Erythroblast (primary cell): ENCODE data around the gene ITPRID1.

Experiments
- DNase-seq, 2 experiments: peaks; one replicate each; lab custom pipeline; 2025; lab: John Stamatoyannopoulos, UW
- GATA1 ChIP-seq: IDR thresholded peaks from 2 replicates; pipeline ENCODE4 v1.6.1; 2011; ENCODE audit warnings: low read depth, mild to moderate bottlenecking, control low read depth, low read length, moderate library complexity
- POLR2A ChIP-seq: IDR thresholded peaks from 2 replicates; pipeline ENCODE4 v1.6.1; 2011; ENCODE audit warnings: mild to moderate bottlenecking, low read length

ITPRID1 gene

GRCh38 chr7:31545549-31545948 lies 31.7 kb downstream of the ITPRID1 start:
- no peak for TF ChIP-seq POLR2A
- no peak for TF ChIP-seq GATA1
- DNase-seq: no peak

GRCh38 chr7:31549611-31550010 lies 35.7 kb downstream of the ITPRID1 start:
- DNase-seq: no peak
- TF ChIP-seq POLR2A: no peak
- TF ChIP-seq GATA1: no peak

- TF ChIP-seq GATA1: no peak
- no peak for TF ChIP-seq POLR2A
- DNase-seq: no peak
These were observed 36.5 kb downstream of the ITPRID1 start for GRCh38 chr7:31550432-31550831.

- TF ChIP-seq GATA1: no peak
- no peak for TF ChIP-seq POLR2A
- no peak for DNase-seq
These were observed 39.8 kb downstream of the ITPRID1 start for GRCh38 chr7:31553661-31554081.

GRCh38 chr7:31562002-31562401 lies 48.1 kb downstream of the ITPRID1 start:
- no peak for DNase-seq

GRCh38 chr7:31563522-31563921 lies 49.6 kb downstream of the ITPRID1 start:
- no peak for DNase-seq
- TF ChIP-seq GATA1: no peak
- no peak for TF ChIP-seq POLR2A

More at GRCh38 chr7:31562002-31562401, 48.1 kb downstream of the ITPRID1 start:
- no peak for TF ChIP-seq POLR2A
- TF ChIP-seq GATA1: no peak

- TF ChIP-seq GATA1 (no peak), POLR2A (no peak)
- no peak for DNase-seq
These were observed 50.1 kb downstream of the ITPRID1 start for GRCh38 chr7:31563951-31564350.

GRCh38 chr7:31564661-31565060 lies 50.8 kb downstream of the ITPRID1 start:
- DNase-seq: no peak
- TF ChIP-seq POLR2A (no peak), GATA1 (no peak)

- TF ChIP-seq POLR2A (no peak), GATA1 (no peak)
- no peak for DNase-seq
These were observed 55.6 kb downstream of the ITPRID1 start for GRCh38 chr7:31569528-31569927.

GRCh38 chr7:31583526-31583925 lies 69.6 kb downstream of the ITPRID1 start:
- DNase-seq: no peak

GRCh38 chr7:31583942-31584341 lies 70.1 kb downstream of the ITPRID1 start:
- no peak for DNase-seq
- TF ChIP-seq GATA1 (no peak), POLR2A (no peak)

More at GRCh38 chr7:31583526-31583925, 69.6 kb downstream of the ITPRID1 start:
- no peak for TF ChIP-seq GATA1
- TF ChIP-seq POLR2A: no peak

- TF ChIP-seq GATA1 (no peak), POLR2A (no peak)
- no peak for DNase-seq
These were observed 81.5 kb downstream of the ITPRID1 start for GRCh38 chr7:31595390-31595789.

- DNase-seq: no peak
- TF ChIP-seq POLR2A (no peak), GATA1 (no peak)
These were observed 88.2 kb downstream of the ITPRID1 start for GRCh38 chr7:31602041-31602625.

GRCh38 chr7:31603046-31603445 lies 89.2 kb downstream of the ITPRID1 start:
- TF ChIP-seq GATA1 (no peak), POLR2A (no peak)
- DNase-seq: no peak

- DNase-seq: no peak
- no peak for TF ChIP-seq GATA1
These were observed 99.7 kb downstream of the ITPRID1 start for GRCh38 chr7:31613604-31614003.

- DNase-seq: no peak
- no peak for TF ChIP-seq GATA1
- TF ChIP-seq POLR2A: no peak
These were observed 119.6 kb downstream of the ITPRID1 start for GRCh38 chr7:31633467-31633866.
